Ectodermal cell (in vitro differentiated cells): ENCODE data around the gene CLIC3.
A peak's percentile ranks its signal among the peaks of the same experiment; 100 is the strongest.

Experiments used
- H3K27ac ChIP-seq: 2 replicates; pipeline ENCODE4 v1.7.0; 2013; ENCODE audit warnings: mild to moderate bottlenecking, low read depth, low read length; ENCODE audit not compliant: insufficient read depth, poor library complexity, severe bottlenecking
- H3K27me3 ChIP-seq: 2 replicates; pipeline ENCODE4 v1.7.0; 2013; ENCODE audit warnings: mild to moderate bottlenecking, low read length; ENCODE audit not compliant: insufficient read depth, control insufficient read depth, poor library complexity, severe bottlenecking
- H3K36me3 ChIP-seq: one replicate; pipeline ENCODE4 v1.7.0; 2013; ENCODE audit warnings: low read length; ENCODE audit not compliant: control insufficient read depth, insufficient read depth
- H3K4me1 ChIP-seq: one replicate; pipeline ENCODE4 v1.7.0; 2013; ENCODE audit warnings: low read length; ENCODE audit not compliant: control insufficient read depth, insufficient read depth
- H3K4me3 ChIP-seq: 2 replicates; pipeline ENCODE4 v1.7.0; 2013; ENCODE audit warnings: low read depth, low read length, control low read depth; ENCODE audit not compliant: insufficient read depth
- H3K9me3 ChIP-seq: 2 replicates; pipeline ENCODE4 v1.7.0; 2013; ENCODE audit warnings: mild to moderate bottlenecking, low read length, moderate library complexity; ENCODE audit not compliant: control insufficient read depth
- WGBS, 2 experiments: methylation state at CpG; one replicate each; pipeline ENCODE4 v1.1.7; 2013; ENCODE audit warnings: missing lambda C conversion rate in 2 of 2; 5-methylcytosine and 5-hydroxymethylcytosine counted together

Gene CLIC3

DNA sequence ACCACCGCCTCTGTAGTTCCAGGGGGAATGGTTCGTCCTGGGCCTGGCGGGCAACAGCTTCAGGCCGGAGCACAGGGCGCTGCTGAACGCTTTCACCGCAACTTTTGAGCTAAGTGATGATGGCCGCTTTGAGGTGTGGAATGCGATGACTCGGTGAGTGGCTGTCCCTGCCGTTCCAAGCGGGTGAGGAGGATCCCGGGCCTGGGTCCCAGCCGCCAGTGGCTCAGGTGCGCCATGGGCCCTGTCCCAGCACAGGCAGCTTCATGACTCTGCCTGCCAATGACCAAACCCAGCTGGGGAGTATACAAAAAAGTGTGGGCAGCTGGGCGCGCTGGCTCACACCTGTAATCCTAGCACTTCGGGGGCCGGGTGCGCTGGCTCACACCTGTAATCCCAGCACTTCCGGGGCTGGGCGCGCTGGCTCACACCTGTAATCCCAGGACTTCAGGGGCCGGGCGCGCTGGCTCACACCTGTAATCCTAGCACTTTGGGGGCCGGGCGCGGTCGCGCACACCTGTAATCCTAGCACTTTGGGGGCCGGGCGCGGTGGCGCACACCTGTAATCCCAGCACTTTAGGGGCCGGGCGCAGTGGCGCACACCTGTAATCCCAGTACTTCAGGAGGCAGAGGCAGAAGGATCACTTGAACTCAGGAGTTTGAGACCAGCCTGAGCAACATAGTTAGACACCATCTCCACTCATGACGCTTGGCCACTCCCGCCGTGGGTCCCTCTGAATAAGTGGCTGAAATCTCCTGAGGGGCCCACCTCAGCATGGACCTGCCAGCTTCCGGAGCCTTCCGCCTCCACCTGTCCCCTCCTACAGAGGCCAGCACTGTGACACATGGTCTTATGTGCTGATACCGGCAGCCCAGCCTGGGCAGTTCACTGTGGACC, 43.2 kb downstream of the CLIC3 start:
- H3K27ac ChIP-seq: no peak overlapping the region
- no peak overlapping the region for H3K4me3 ChIP-seq
- H3K27me3 ChIP-seq: no peaks in the 10 kb centered on the region
- no peaks in the 10 kb centered on the region for H3K36me3 ChIP-seq
- 92% methylated on average over 44 of the region's 44 CpGs for WGBS, 2 experiments
- no peaks in the 10 kb centered on the region for H3K9me3 ChIP-seq
- H3K4me1 ChIP-seq: peaks cover 9% of the 10 kb centered on the region

DNA sequence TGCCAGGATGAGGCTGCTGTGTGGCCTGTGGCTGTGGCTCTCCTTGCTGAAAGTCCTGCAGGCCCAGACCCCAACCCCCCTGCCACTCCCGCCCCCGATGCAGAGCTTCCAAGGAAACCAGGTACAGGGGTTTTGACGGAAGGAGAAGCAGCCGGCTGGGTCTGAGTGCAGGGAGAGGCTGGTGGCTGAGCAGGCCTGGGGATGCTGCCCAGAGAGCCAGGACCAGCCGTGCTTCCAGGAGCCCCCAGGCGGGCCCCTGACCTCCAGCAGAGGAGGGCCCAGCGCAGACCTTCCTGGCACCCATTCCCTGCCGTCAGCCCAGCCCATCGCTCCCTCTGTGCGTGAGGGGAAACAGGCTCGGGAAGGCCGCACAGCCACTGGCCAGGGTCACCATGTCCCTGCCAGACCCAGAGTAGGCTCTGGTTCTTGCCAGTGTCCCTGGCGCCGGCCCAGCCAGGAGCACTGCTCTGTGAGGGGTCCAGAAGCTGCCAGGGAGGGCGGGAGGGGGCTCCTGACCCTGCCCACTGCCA, 44.0 kb downstream of the CLIC3 start:
- Histone ChIP-seq H3K27me3 (no peaks in the 10 kb centered on the region), H3K4me1 (peaks cover 15% of the 10 kb centered on the region), H3K4me3 (no peak overlapping the region), H3K9me3 (no peaks in the 10 kb centered on the region), H3K27ac (no peak overlapping the region), H3K36me3 (no peaks in the 10 kb centered on the region)
- 88 to 90% methylated on average over 15 of the region's 15 CpGs for WGBS, 2 experiments

GRCh38 chr9:136951541-136952320, 44.6 kb downstream of the CLIC3 start, which contains the start of gene LCN12:
Gene LCN12, plus strand, starts transcription at chr9:136952273. Its CDS starts 55 bp downstream, at chr9:136952328.
- H3K4me1 ChIP-seq: peaks cover 15% of the 10 kb centered on the region
- H3K27ac ChIP-seq: no peak within 1 kb of the TSS
- no peaks in the 10 kb centered on the region for H3K9me3 ChIP-seq
- no peaks in the 10 kb centered on the region for H3K36me3 ChIP-seq
- 84 to 87% methylated on average over 14 of the region's 14 CpGs for WGBS, 2 experiments
- H3K27me3 ChIP-seq: no peaks in the 10 kb centered on the region
- no peak within 1 kb of the TSS for H3K4me3 ChIP-seq

GRCh38 chr9:136950656-136951276, 45.6 kb downstream of the CLIC3 start:
- Histone ChIP-seq H3K36me3 (no peaks in the 10 kb centered on the region), H3K9me3 (no peaks in the 10 kb centered on the region), H3K4me3 (peak overlapping the region; percentile 51), H3K4me1 (peaks cover 15% of the 10 kb centered on the region), H3K27me3 (no peaks in the 10 kb centered on the region), H3K27ac (no peak overlapping the region)
- whole genome bisulfite sequencing, 2 experiments: 54% methylated on average over 9 of the region's 9 CpGs

- Histone ChIP-seq H3K9me3 (no peaks in the 10 kb centered on the region), H3K4me3 (peak overlapping the region; percentile 51), H3K27me3 (no peaks in the 10 kb centered on the region), H3K4me1 (peaks cover 18% of the 10 kb centered on the region), H3K36me3 (no peaks in the 10 kb centered on the region), H3K27ac (no peak overlapping the region)
- 5 to 6% methylated on average over 63 of the region's 63 CpGs for WGBS, 2 experiments
Measured at GRCh38 chr9:136949817-136950655, 46.3 kb downstream of the CLIC3 start.

- Histone ChIP-seq H3K4me1 (peaks cover 18% of the 10 kb centered on the region), H3K4me3 (peak overlapping the region; percentile 51), H3K36me3 (no peaks in the 10 kb centered on the region), H3K27me3 (no peaks in the 10 kb centered on the region), H3K27ac (no peak overlapping the region), H3K9me3 (no peaks in the 10 kb centered on the region)
- WGBS, 2 experiments: 25 to 30% methylated on average over 20 to 21 of the region's 22 CpGs
Measured at GRCh38 chr9:136949239-136949816, 47.0 kb downstream of the CLIC3 start.

DNA sequence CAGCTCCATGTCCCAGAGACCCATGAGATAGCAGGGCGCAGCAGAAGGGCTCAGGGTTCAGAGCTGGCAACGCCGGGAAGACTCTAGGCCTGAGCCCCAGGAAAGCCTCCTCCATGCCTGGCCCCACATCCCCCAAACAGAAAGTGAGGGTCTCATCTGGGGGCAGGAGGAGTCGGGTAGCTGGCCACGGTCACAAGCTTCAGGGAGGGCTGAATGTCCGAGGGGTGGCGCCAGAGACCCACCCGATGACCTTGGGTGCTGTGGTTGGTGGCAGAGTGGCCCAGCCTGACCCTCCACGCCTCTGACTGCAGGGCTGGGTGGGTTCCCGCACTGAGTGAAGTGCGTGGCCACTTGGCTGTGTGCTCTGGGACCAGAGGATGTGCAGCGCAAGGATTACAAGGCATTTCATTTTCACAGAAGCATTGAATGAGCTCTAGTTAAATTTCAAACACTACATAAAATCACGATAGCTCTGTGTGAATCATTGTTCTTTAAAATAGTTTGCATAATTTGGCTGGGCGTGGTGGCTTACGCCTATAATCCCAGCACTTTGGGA, 48.3 kb downstream of the CLIC3 start:
- Histone ChIP-seq H3K36me3 (no peaks in the 10 kb centered on the region), H3K27ac (no peak overlapping the region), H3K4me1 (peaks cover 24% of the 10 kb centered on the region), H3K9me3 (no peaks in the 10 kb centered on the region), H3K27me3 (no peaks in the 10 kb centered on the region), H3K4me3 (no peak overlapping the region)
- 61 to 63% methylated on average over 15 of the region's 15 CpGs for WGBS, 2 experiments

DNA sequence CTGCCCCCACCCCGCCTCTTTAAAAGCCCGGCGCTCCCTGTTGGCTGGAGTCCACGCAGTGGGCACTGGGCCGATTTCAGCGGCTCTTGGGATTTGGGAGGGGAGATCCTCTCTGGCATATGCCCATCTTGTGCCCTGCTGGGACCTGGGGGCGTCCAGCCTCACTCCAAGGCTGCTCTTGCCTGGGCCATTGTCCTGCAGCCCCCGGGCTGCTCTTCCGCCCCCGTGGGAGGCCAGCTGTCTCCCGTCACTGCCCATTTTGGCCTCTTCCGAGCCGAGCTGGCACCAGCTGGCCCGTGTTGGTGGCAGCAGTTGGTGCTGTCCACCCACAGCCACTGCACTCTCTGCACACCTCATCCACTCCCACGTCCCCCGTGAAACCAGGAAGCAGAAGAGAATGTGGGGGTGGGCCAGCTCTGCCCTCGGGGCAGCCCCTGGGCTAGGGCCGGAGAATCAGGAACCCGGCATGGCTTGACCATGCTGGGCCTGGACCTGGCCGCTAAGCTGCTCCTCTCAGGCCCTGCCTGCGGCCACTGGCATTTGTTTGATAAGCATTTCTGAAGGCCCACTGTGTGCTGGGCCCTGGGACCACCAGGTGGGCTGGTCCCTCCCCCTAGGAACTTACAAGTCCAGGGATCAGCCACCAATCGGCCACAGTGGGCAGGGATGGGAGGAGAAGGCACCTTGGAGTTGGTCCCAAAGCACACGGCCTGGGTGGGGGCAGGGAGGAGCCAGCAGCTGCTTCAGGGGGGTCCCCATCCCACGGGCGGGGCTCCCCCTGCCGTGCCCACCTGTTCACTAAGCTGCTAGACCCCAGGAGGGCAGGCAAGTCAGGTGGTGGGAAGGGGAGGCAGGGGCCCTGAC, 49.1 kb downstream of the CLIC3 start:
- Histone ChIP-seq H3K4me1 (peaks cover 25% of the 10 kb centered on the region), H3K4me3 (no peak overlapping the region), H3K27ac (no peak overlapping the region), H3K36me3 (peaks cover 5% of the 10 kb centered on the region), H3K9me3 (no peaks in the 10 kb centered on the region), H3K27me3 (no peaks in the 10 kb centered on the region)
- whole genome bisulfite sequencing, 2 experiments: 78 to 82% methylated on average over 26 of the region's 26 CpGs
